Measurements from ENCODE around the gene CDK5RAP2.

Gene CDK5RAP2

DNA sequence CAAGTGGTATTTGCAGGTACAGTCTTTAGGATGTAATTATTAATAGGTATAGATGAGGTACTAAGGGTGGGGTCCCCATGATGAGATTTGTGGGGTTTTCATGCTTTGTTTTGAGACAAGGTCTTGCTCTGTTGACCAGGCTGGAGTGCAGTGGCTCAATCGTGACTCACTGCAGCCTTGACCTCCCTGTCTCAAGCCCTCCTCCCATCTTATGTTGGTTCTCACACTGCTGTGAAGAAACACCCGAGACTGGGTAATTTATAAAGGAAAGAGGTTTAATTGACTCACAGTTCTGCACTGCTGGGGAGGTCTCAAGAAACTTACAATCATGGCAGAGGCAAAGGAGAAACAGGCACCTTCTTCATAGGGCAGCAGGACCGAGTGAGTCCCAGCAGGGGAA is 217.5 kb downstream of the CDK5RAP2 start:
- H3K27ac ChIP-seq: no peak overlapping the region
- TF ChIP-seq, protein P1, sequence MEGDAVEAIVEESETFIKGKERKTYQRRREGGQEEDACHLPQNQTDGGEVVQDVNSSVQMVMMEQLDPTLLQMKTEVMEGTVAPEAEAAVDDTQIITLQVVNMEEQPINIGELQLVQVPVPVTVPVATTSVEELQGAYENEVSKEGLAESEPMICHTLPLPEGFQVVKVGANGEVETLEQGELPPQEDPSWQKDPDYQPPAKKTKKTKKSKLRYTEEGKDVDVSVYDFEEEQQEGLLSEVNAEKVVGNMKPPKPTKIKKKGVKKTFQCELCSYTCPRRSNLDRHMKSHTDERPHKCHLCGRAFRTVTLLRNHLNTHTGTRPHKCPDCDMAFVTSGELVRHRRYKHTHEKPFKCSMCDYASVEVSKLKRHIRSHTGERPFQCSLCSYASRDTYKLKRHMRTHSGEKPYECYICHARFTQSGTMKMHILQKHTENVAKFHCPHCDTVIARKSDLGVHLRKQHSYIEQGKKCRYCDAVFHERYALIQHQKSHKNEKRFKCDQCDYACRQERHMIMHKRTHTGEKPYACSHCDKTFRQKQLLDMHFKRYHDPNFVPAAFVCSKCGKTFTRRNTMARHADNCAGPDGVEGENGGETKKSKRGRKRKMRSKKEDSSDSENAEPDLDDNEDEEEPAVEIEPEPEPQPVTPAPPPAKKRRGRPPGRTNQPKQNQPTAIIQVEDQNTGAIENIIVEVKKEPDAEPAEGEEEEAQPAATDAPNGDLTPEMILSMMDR (conservative IDR thresholded peaks at IDR 0.05): no peak

DNA sequence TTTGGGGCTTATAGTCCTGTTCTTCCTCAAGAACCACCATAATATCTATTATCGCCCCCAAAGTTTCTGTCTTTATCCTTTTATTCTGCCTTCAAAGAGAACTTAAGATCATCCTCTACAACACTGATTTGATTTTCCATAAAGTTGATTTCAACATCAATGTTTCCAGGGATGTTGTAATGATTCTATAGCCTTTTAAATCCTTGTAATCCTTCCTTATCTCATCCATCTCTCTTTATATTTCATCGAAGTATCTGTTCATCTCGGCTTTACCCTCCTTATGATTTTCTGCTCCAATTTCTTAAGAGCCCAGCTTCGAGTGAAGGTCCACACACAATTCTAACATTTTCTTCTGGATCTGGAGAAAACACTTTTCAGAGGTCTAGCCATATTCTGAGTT is 218.4 kb downstream of the CDK5RAP2 start:
- TF ChIP-seq, protein P1 (conservative IDR thresholded peaks at IDR 0.05): no peak
- H3K27ac ChIP-seq: no peak overlapping the region

DNA sequence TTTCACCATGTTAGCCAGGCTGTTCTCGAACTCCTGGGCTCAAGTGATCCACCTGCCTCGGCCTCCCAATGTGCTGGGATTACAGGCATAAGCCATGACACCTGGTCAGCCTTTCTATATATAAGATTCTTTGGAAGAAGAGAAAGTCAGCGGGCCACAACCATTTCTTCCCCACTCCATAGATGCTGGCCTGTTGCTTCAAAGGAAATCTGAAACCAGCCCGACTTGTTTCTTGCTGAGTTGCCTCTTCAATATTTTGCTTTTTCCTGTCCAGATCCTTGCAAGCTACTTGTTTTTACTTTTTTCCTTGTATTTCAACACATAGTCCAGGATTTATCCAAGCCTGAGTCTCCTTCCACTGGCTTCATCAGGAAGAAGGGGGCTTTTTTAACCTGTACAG is 219.5 kb downstream of the CDK5RAP2 start:
- peak overlapping the region; percentile 25; the same call in 1 of the 2 replicates for H3K27ac ChIP-seq
- TF ChIP-seq, protein P1 (conservative IDR thresholded peaks at IDR 0.05): no peak

DNA sequence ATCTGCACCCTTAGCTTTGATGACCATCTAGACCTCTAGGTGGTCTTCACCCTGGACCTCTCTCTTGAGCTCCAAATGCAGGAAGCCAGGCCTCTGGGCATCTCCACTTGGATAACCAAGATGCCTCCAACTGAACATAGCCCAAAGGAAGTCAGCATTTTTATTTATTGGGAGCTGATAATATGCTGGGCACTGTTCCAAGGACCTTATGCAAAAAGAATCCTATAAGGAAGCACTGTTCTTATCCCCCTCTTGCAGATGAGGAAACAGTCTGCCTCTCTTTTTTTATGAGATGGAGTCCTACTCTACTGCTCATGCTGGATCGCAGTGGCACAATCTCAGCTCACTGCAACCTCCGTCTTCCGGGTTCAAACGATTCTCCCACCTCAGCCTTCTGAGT is 219.9 kb downstream of the CDK5RAP2 start:
- TF ChIP-seq, protein P1 (conservative IDR thresholded peaks at IDR 0.05): no peak
- H3K27ac ChIP-seq: peak overlapping the region; percentile 25; the same call in 1 of the 2 replicates

DNA sequence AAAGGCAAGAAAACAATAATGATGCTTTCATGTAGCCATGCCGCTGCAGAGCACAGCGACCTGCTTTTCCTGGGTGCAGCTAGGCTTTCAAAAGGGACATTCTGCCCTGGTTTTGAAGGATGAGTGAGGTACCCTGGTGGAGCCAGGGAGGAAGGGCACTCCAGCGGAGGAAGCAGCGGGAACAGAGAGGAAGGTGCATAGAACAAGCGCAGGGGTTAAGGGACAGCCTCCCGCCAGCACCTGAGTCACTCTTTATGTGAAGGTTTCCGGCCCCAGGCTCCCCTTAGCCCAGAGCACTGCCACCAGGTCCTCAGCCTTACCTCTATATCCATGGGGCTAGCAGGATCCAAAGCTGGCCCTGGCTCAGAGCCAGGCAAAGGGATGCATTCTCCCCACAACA is 221.1 kb downstream of the CDK5RAP2 start:
- no peak overlapping the region for H3K27ac ChIP-seq
- TF ChIP-seq, protein P1 (conservative IDR thresholded peaks at IDR 0.05): no peak

DNA sequence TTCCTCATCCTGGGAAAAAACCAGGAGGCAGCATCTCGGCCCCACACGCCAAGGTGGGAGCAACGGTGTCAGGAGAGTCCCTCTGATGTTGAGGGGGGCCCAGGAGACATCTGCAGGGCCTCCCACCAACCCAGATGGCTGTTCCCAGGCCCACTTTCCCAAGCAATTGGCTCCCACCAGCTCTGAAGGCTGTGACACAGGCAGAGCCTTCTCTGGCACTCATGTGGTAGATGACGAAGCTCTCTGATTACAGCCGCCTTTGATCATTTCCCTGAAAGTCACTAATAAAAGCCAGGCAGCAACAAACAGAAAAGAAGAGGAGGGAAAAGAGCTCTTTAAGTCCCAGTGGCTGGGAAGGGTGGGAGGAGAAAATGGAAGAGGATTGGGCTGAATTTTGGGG is 226.5 kb downstream of the CDK5RAP2 start:
- no peak overlapping the region for H3K27ac ChIP-seq
- TF ChIP-seq, protein P1 (conservative IDR thresholded peaks at IDR 0.05): no peak

DNA sequence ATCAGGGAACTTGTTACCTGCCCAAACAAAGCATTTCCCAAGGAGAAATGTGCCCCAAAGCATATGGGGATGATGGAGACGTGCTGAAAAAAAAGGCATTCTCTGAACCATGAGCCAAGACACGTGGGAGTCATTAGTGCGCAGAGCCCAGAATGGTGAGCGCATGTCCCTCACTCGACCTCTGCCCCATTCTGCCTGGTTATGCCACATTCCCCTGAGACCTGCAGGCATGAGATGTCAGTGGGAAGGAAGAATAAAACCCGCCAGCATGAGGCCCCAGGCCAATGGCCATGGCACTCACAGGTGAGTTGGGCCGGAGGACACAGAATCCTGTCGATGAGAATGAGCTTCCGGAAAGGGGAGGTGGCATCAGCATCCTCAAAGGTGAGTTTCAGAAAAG is 228.9 kb downstream of the CDK5RAP2 start:
- no peak overlapping the region for H3K27ac ChIP-seq
- TF ChIP-seq, protein P1 (conservative IDR thresholded peaks at IDR 0.05): no peak

DNA sequence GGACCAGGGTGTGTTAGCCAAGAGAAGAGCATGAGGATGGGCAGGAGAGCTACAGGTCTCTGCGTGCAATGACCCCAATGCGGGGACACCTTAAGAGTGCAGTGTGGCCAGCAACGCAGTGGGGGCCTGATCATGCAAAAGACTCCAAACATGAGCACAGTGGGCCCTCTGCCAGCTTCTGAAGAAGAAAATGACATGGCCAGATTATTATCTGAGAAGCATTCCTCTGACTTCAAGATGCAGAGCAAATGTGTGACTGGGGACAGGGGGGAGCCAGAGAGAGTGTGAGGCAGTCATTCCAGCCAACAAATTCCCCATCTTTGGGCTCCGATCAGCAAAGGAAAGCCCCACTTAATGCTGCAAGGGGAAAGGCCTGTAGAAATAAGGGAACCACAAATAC is 229.4 kb downstream of the CDK5RAP2 start:
- TF ChIP-seq, protein P1 (conservative IDR thresholded peaks at IDR 0.05): no peak
- no peak overlapping the region for H3K27ac ChIP-seq
